ENCODE measurements around the gene STUM.

DNA sequence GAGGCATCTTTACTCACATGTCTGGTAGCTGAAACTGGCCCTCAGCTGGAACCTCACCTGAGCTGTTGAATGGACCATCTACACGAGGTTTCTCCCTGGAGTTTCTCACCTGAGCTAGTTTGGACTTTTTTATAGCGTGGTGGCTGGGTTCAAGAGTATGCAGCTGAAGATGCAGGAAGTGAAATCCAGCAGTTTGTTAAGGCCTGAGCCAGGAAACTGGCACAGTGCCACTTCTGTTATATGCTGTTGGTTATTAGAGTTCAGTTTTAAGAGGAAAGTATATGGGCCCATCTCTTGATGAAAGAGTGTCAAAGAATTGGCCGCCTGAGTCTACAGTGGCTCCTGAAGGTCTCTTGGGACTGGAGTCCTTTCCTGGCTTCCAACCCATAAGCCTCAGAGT, 35.6 kb downstream of the STUM start:
- TF ChIP-seq, protein P1, sequence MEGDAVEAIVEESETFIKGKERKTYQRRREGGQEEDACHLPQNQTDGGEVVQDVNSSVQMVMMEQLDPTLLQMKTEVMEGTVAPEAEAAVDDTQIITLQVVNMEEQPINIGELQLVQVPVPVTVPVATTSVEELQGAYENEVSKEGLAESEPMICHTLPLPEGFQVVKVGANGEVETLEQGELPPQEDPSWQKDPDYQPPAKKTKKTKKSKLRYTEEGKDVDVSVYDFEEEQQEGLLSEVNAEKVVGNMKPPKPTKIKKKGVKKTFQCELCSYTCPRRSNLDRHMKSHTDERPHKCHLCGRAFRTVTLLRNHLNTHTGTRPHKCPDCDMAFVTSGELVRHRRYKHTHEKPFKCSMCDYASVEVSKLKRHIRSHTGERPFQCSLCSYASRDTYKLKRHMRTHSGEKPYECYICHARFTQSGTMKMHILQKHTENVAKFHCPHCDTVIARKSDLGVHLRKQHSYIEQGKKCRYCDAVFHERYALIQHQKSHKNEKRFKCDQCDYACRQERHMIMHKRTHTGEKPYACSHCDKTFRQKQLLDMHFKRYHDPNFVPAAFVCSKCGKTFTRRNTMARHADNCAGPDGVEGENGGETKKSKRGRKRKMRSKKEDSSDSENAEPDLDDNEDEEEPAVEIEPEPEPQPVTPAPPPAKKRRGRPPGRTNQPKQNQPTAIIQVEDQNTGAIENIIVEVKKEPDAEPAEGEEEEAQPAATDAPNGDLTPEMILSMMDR (IDR thresholded peaks at IDR 0.05) = no peak
- no peak for TF ChIP-seq EZH2 (IDR thresholded peaks at IDR 0.05)

All from neural progenitor cell (in vitro differentiated cells).